Activated T-cell treated with anti-CD3 and anti-CD28 coated beads, Interleukin-2, amount 50 U/mL, for 24 hours (primary cell): ENCODE results near the gene GZMM.

Experiments
- DNase-seq: peaks from one replicate; pipeline ENCODE4 v3.0.0-alpha.2; 2020
- H3K27ac Mint-ChIP-seq: 2 replicates; pipeline ENCODE4 v1.8.0; 2020; ENCODE audit warnings: mild to moderate bottlenecking, mixed read lengths
- H3K27me3 Mint-ChIP-seq: 2 replicates; pipeline ENCODE4 v1.8.0; 2020; ENCODE audit warnings: mixed read lengths
- H3K36me3 Mint-ChIP-seq: 2 replicates; pipeline ENCODE4 v1.8.0; 2020; ENCODE audit warnings: low read depth, mixed read lengths
- H3K4me1 Mint-ChIP-seq: 2 replicates; pipeline ENCODE4 v1.8.0; 2020; ENCODE audit warnings: low read depth, mixed read lengths
- H3K4me3 Mint-ChIP-seq: 2 replicates; pipeline ENCODE4 v1.8.0; 2020; ENCODE audit warnings: mild to moderate bottlenecking, moderate library complexity, mixed read lengths
- H3K9me3 Mint-ChIP-seq: 2 replicates; pipeline ENCODE4 v1.8.0; 2020; ENCODE audit warnings: mixed read lengths

The GZMM gene

GRCh38 chr19:588093-588740 is 44.4 kb downstream of the GZMM start:
- Mint-ChIP-seq H3K27me3 (peaks cover 47% of the 10 kb centered on the region), H3K36me3 (no peaks in the 10 kb centered on the region), H3K27ac (no peak overlapping the region), H3K9me3 (no peaks in the 10 kb centered on the region), H3K4me3 (no peak overlapping the region), H3K4me1 (peaks cover 14% of the 10 kb centered on the region)
- peak; percentile 76 for DNase-seq

GRCh38 chr19:588741-589692 is 45.2 kb downstream of the GZMM start:
- Mint-ChIP-seq H3K27ac (no peak overlapping the region), H3K4me1 (peaks cover 12% of the 10 kb centered on the region), H3K36me3 (no peaks in the 10 kb centered on the region), H3K4me3 (no peak overlapping the region), H3K27me3 (peaks cover 54% of the 10 kb centered on the region), H3K9me3 (no peaks in the 10 kb centered on the region)
- no peak for DNase-seq

GRCh38 chr19:589693-590395 is 46.0 kb downstream of the GZMM start, which contains the start of gene HCN2:
TSS of gene HCN2 (plus strand) at chr19:589881. CDS start at chr19:589946, 65 bp downstream.
- Mint-ChIP-seq H3K4me1 (peaks cover 11% of the 10 kb centered on the region), H3K4me3 (no peak within 1 kb of the TSS), H3K27ac (no peak within 1 kb of the TSS), H3K27me3 (peaks cover 54% of the 10 kb centered on the region), H3K9me3 (no peaks in the 10 kb centered on the region), H3K36me3 (no peaks in the 10 kb centered on the region)
- no peak for DNase-seq

GRCh38 chr19:590396-590745 is 46.5 kb downstream of the GZMM start:
- Mint-ChIP-seq H3K4me3 (no peak overlapping the region), H3K36me3 (no peaks in the 10 kb centered on the region), H3K9me3 (no peaks in the 10 kb centered on the region), H3K27me3 (peaks cover 54% of the 10 kb centered on the region), H3K4me1 (peaks cover 11% of the 10 kb centered on the region), H3K27ac (no peak overlapping the region)
- peak; percentile 55 for DNase-seq

GRCh38 chr19:590750-591098 is 46.9 kb downstream of the GZMM start:
- no peak for DNase-seq
- Mint-ChIP-seq H3K4me3 (no peak overlapping the region), H3K27me3 (peaks cover 54% of the 10 kb centered on the region), H3K9me3 (no peaks in the 10 kb centered on the region), H3K36me3 (no peaks in the 10 kb centered on the region), H3K27ac (no peak overlapping the region), H3K4me1 (peaks cover 11% of the 10 kb centered on the region)

- Mint-ChIP-seq H3K4me3 (no peak overlapping the region), H3K27ac (peak overlapping the region; percentile 44), H3K36me3 (no peaks in the 10 kb centered on the region), H3K27me3 (peaks cover 50% of the 10 kb centered on the region), H3K4me1 (peaks cover 11% of the 10 kb centered on the region), H3K9me3 (no peaks in the 10 kb centered on the region)
- no peak for DNase-seq
Measured at GRCh38 chr19:591099-591958, 47.5 kb downstream of the GZMM start.

- no peak overlapping the region for H3K27ac Mint-ChIP-seq
- H3K9me3 Mint-ChIP-seq, result no peaks in the 10 kb centered on the region
- H3K36me3 Mint-ChIP-seq, result no peaks in the 10 kb centered on the region
- H3K4me1 Mint-ChIP-seq, result peaks cover 11% of the 10 kb centered on the region
- DNase-seq, result no peak
- peaks cover 44% of the 10 kb centered on the region for H3K27me3 Mint-ChIP-seq
- no peak overlapping the region for H3K4me3 Mint-ChIP-seq
Measured at GRCh38 chr19:592101-592500, 48.2 kb downstream of the GZMM start.

- H3K36me3 Mint-ChIP-seq, result no peaks in the 10 kb centered on the region
- H3K9me3 Mint-ChIP-seq, result no peaks in the 10 kb centered on the region
- no peak overlapping the region for H3K27ac Mint-ChIP-seq
- H3K4me3 Mint-ChIP-seq, result no peak overlapping the region
- H3K27me3 Mint-ChIP-seq, result peaks cover 41% of the 10 kb centered on the region
- peaks cover 9% of the 10 kb centered on the region for H3K4me1 Mint-ChIP-seq
- DNase-seq, result no peak
Measured at GRCh38 chr19:593055-593454, 49.2 kb downstream of the GZMM start.

- Mint-ChIP-seq H3K27me3 (peaks cover 38% of the 10 kb centered on the region), H3K9me3 (no peaks in the 10 kb centered on the region), H3K4me3 (no peak overlapping the region), H3K4me1 (peaks cover 7% of the 10 kb centered on the region), H3K27ac (no peak overlapping the region), H3K36me3 (no peaks in the 10 kb centered on the region)
- no peak for DNase-seq
Measured at GRCh38 chr19:593505-593904, 49.7 kb downstream of the GZMM start.

- no peak overlapping the region for H3K4me3 Mint-ChIP-seq
- H3K9me3 Mint-ChIP-seq, result no peaks in the 10 kb centered on the region
- H3K27ac Mint-ChIP-seq, result no peak overlapping the region
- H3K27me3 Mint-ChIP-seq, result peaks cover 30% of the 10 kb centered on the region
- no peaks in the 10 kb centered on the region for H3K36me3 Mint-ChIP-seq
- peaks cover 3% of the 10 kb centered on the region for H3K4me1 Mint-ChIP-seq
- DNase-seq, result no peak
Measured at GRCh38 chr19:594265-594870, 50.5 kb downstream of the GZMM start.

GRCh38 chr19:595326-596262 is 51.7 kb downstream of the GZMM start:
- H3K9me3 Mint-ChIP-seq, result no peaks in the 10 kb centered on the region
- DNase-seq, result no peak
- H3K27me3 Mint-ChIP-seq, result peaks cover 28% of the 10 kb centered on the region
- no peaks in the 10 kb centered on the region for H3K36me3 Mint-ChIP-seq
- no peak overlapping the region for H3K4me3 Mint-ChIP-seq
- peaks cover 3% of the 10 kb centered on the region for H3K4me1 Mint-ChIP-seq
- H3K27ac Mint-ChIP-seq, result no peak overlapping the region

- no peaks in the 10 kb centered on the region for H3K9me3 Mint-ChIP-seq
- H3K4me1 Mint-ChIP-seq, result peaks cover under 1% of the 10 kb centered on the region
- H3K27me3 Mint-ChIP-seq, result peaks cover 25% of the 10 kb centered on the region
- no peak overlapping the region for H3K4me3 Mint-ChIP-seq
- DNase-seq, result no peak
- no peaks in the 10 kb centered on the region for H3K36me3 Mint-ChIP-seq
- H3K27ac Mint-ChIP-seq, result no peak overlapping the region
Measured at GRCh38 chr19:596263-596655, 52.4 kb downstream of the GZMM start.
